Measurements from ENCODE around the gene SORT1.
A peak's percentile ranks its signal among the peaks of the same experiment; 100 is the strongest.

DNA sequence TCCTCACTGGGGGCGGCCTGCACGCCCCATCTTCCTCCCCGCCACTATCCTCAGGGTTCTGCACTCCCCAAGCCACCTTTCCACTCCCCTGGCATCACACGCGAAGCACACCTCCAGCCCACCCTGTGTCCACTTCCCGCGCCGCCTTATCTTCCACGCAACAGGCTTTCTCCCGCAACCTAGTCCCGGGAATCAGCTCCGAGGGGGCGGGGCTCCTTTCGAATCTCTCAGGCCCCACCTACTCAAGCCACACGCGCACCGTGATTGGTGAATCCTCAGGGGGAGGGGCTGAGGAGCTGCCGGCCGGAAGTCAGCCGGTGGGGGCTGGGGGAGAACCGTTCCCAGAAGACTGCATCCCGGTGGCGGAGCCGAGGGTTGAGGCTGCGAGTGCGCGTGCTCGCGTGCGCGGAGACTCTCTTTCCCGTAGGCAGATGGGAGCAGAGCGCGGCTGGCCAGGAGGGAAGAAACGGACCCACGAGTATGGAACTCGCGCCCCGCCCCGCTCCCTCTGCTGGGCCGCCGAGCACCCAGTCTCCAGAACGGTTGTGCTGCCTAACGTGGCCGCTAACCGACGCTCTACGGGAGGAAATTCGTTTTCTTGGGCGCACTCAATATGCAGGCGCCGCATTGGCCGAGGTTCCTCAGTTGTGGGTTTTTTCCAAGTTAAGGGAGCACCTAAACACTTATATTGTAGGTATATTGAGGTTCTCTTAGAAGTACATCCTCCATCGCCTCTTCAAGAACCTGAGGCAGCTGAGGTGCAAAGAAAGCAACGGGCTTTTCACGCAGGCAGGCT, 114.6 kb downstream of the SORT1 start, which contains the start of gene PSRC1:
- TF ChIP-seq POLR2A (IDR thresholded peaks at IDR 0.05; ENCODE audit: control extremely low read depth in 1 of 2, low read depth in 2 of 2, low read length in 2 of 2), result peak; percentile 81 to 88; a peak in 2 of 3 replicates
- peak; percentile 95 for TF ChIP-seq POLR2AphosphoS5 (IDR thresholded peaks at IDR 0.05; ENCODE audit: low read depth, low read length)
- no peak for TF ChIP-seq CEBPB (IDR thresholded peaks at IDR 0.05; ENCODE audit: low read depth, low read length)
- TF ChIP-seq JUND (IDR thresholded peaks at IDR 0.05; ENCODE audit: low read length), result no peak
- TF ChIP-seq SIX5 (IDR thresholded peaks at IDR 0.05; ENCODE audit: low read depth, low read length), result no peak
- TF ChIP-seq MAFK (IDR thresholded peaks at IDR 0.05; ENCODE audit: low read depth, low read length), result no peak
- TF ChIP-seq ZNF274 (IDR thresholded peaks at IDR 0.05; ENCODE audit: borderline replicate concordance, extremely low read depth, low read length), result no peak
